HUES64 (cell line): Measurements from ENCODE around the gene MLLT1. TPM values are rescaled to one million over a fixed set of nuclear protein-coding genes. Genes with fewer than 3 reads are reported as not detected.
"Not testable (repeated sequence)": the region's sequence is repeated elsewhere in the genome, so short reads cannot be mapped to it uniquely, and the experiment has no call there.

Experiments used
- H3K27ac ChIP-seq: 2 replicates; pipeline ENCODE4 v1.7.0; 2013; ENCODE audit warnings: low read depth, low read length, inconsistent platforms
- H3K27me3 ChIP-seq: 2 replicates; pipeline ENCODE4 v1.6.1; 2013; ENCODE audit warnings: mild to moderate bottlenecking, low read length; ENCODE audit not compliant: insufficient read depth
- H3K36me3 ChIP-seq: 2 replicates; pipeline ENCODE4 v1.6.1; 2013; ENCODE audit warnings: mild to moderate bottlenecking, low read length; ENCODE audit not compliant: insufficient read depth
- H3K4me1 ChIP-seq: 2 replicates; pipeline ENCODE4 v1.6.1; 2013; ENCODE audit warnings: mild to moderate bottlenecking, low read length, moderate library complexity; ENCODE audit not compliant: insufficient read depth
- H3K4me3 ChIP-seq: 2 replicates; pipeline ENCODE4 v1.5.1; 2013; ENCODE audit warnings: mild to moderate bottlenecking, low read length, moderate library complexity
- H3K9ac ChIP-seq: 2 replicates; pipeline ENCODE4 v1.6.1; 2013; ENCODE audit warnings: mild to moderate bottlenecking, low read depth, low read length
- H3K9me3 ChIP-seq: 2 replicates; pipeline ENCODE4 v1.6.1; 2013; ENCODE audit warnings: low read depth, low read length; ENCODE audit not compliant: insufficient read depth
- WGBS: fragments of 150-250, 120-280 bp; methylation state at CpG from one replicate; pipeline ENCODE4 v1.1.7; 2013; ENCODE audit warnings: missing lambda C conversion rate; 5-methylcytosine and 5-hydroxymethylcytosine counted together
- polyA plus RNA-seq, 2 experiments: library from polyadenylated mRNA; stranded (reverse); fragments of 50-300 nt; gene quantifications; one replicate each; pipeline ENCODE4 v1.2.3, GENCODE V29; 2013

MLLT1 gene
- 26.7 TPM for polyA plus RNA-seq (2013, experiment 1 of 2)
- 30.2 TPM for polyA plus RNA-seq (2013, experiment 2 of 2)

DNA sequence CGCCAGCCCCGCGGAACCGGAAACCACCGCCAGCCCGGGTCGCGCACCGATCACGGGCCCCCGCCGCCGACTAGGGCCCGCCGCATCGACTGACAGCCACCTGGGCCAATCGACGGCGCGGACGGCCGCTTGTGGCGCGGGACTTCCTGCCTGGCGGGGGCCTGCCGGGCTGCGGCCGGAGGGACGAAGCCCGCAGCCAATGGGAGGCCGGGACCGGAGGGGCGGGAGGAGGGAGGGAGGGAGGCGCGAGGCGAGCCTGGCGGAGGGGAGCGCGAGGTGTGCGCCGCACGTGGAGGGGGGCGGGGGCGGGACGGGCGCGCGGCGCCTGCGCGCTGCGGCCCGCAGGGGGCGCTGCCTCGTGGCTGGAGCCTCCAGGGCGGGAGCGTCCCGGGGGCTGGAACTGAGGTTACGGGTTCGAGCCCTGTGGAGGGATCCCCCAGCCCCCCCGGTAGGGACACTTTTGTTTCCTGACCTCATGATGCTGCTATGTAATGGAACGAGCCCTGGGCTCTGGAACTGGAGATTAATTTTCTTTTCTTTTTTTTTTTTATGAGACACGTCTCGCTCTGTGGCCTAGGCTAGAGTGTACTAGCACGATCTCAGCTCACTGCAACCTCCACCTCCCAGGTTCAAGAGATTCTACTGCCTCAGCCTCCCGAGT, at the start of gene MLLT1:
MLLT1 (minus strand) TSS at position 45 of the 661 bp plus-strand sequence. CDS start 191 bp downstream, outside the sequence.
- Histone ChIP-seq H3K27ac (peak within 1 kb of the TSS; percentile 18; the same call in 1 of the 2 replicates), H3K36me3 (peaks cover 9% of the 10 kb centered on the region), H3K4me3 (peak within 1 kb of the TSS; percentile 89), H3K9me3 (0 out of 2 replicates have a peak, but pooled peaks cover 2% of the 10 kb centered on the region), H3K4me1 (peaks cover 18% of the 10 kb centered on the region), H3K9ac (peak within 1 kb of the TSS; percentile 78), H3K27me3 (no peaks in the 10 kb centered on the region)
- 7% methylated on average over 66 of the region's 66 CpGs for WGBS

DNA sequence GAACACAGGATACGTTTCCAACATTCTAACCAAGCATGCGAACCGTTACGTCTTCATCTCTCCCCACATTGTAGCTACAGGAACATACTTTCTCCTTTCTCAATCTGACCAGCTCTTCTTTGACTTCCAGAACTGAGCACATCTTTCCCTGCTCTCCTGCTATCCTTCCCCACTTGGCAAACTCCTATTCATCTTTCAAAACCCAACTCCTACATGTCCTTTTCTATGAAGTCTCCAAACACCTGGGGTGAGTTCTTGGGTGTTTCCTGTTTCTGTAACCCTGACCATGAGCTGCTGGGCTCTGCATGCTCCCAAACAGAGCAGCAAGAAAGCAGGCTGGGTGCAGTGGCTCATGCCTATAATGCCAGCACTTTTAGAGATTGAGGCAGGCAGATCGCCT, 47.0 kb upstream of the MLLT1 start:
- Histone ChIP-seq H3K36me3 (no peaks in the 10 kb centered on the region), H3K4me3 (no peak overlapping the region), H3K4me1 (no peaks in the 10 kb centered on the region), H3K9ac (no peak overlapping the region), H3K27ac (no peak overlapping the region), H3K9me3 (no peaks in the 10 kb centered on the region), H3K27me3 (no peaks in the 10 kb centered on the region)
- WGBS: 84% methylated on average over 5 of the region's 5 CpGs

DNA sequence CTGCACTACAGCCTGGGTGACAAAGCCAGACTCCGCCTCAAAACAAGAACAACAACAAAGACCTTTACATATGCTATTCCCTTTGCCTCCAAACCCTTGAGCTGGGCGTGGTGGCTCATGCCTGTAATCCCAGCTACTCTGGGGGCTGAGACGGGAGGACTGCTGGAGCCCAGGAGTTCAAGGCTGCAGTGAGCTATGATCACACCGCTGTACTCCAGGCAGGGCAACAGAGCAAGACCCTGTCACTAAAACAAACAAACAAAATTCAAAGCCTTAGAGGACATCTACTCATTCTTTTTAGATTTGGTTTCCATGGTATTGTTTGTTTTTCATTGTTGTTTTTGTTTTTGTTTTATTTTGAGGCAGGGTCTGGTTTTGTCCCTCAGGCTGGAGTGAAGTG, 45.8 kb upstream of the MLLT1 start:
- no peak overlapping the region for H3K27ac ChIP-seq
- H3K9ac ChIP-seq: no peak overlapping the region
- H3K9me3 ChIP-seq: no peaks in the 10 kb centered on the region
- H3K27me3 ChIP-seq: no peaks in the 10 kb centered on the region
- H3K4me3 ChIP-seq: no peak overlapping the region
- H3K36me3 ChIP-seq: no peaks in the 10 kb centered on the region
- WGBS: 75% methylated on average over 4 of the region's 4 CpGs
- no peaks in the 10 kb centered on the region for H3K4me1 ChIP-seq

GRCh38 chr19:6324757-6325156, 45.0 kb upstream of the MLLT1 start:
- WGBS: 78% methylated on average over 4 of the region's 4 CpGs
- H3K27me3 ChIP-seq: no peaks in the 10 kb centered on the region
- no peak overlapping the region for H3K27ac ChIP-seq
- no peak overlapping the region for H3K4me3 ChIP-seq
- no peaks in the 10 kb centered on the region for H3K4me1 ChIP-seq
- H3K9me3 ChIP-seq: no peaks in the 10 kb centered on the region
- H3K9ac ChIP-seq: no peak overlapping the region
- H3K36me3 ChIP-seq: no peaks in the 10 kb centered on the region

GRCh38 chr19:6322284-6322683, 42.5 kb upstream of the MLLT1 start:
- WGBS: 63% methylated on average over 3 of the region's 3 CpGs
- H3K27me3 ChIP-seq: no peaks in the 10 kb centered on the region
- no peaks in the 10 kb centered on the region for H3K9me3 ChIP-seq
- H3K9ac ChIP-seq: no peak overlapping the region
- H3K4me3 ChIP-seq: no peak overlapping the region
- no peaks in the 10 kb centered on the region for H3K36me3 ChIP-seq
- no peak overlapping the region for H3K27ac ChIP-seq
- no peaks in the 10 kb centered on the region for H3K4me1 ChIP-seq

- Histone ChIP-seq H3K9me3 (no peaks in the 10 kb centered on the region), H3K27ac (no peak overlapping the region), H3K4me3 (no peak overlapping the region), H3K9ac (no peak overlapping the region), H3K36me3 (no peaks in the 10 kb centered on the region), H3K27me3 (no peaks in the 10 kb centered on the region), H3K4me1 (no peaks in the 10 kb centered on the region)
- WGBS: 56% methylated on average over 4 of the region's 4 CpGs
Observed at GRCh38 chr19:6319376-6319775, 39.6 kb upstream of the MLLT1 start.

DNA sequence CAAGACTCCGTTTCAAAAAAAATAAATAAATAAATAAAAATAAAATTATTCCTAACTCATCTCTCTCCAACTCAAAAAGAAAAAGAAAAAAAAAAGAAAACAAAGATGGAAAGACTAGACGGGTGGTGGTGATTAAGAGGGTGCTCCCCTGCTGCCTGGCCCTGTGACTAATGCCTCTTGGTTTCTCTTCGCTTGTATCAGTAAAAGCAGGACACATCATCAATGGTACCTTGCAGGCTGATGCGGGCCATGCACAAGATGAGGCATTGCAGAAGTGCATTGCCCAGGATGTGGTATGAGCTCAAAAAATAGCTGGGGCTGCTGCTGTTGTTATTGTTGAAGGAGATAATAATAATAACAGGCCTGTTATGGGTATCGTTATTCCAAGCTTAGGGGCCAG, 39.0 kb upstream of the MLLT1 start:
- no peaks in the 10 kb centered on the region for H3K27me3 ChIP-seq
- no peak overlapping the region for H3K27ac ChIP-seq
- no peaks in the 10 kb centered on the region for H3K4me1 ChIP-seq
- H3K9me3 ChIP-seq: 0 out of 2 replicates have a peak, but pooled peaks cover under 1% of the 10 kb centered on the region
- H3K4me3 ChIP-seq: no peak overlapping the region
- no peaks in the 10 kb centered on the region for H3K36me3 ChIP-seq
- H3K9ac ChIP-seq: no peak overlapping the region
- 77% methylated on average over 4 of the region's 5 CpGs for WGBS

DNA sequence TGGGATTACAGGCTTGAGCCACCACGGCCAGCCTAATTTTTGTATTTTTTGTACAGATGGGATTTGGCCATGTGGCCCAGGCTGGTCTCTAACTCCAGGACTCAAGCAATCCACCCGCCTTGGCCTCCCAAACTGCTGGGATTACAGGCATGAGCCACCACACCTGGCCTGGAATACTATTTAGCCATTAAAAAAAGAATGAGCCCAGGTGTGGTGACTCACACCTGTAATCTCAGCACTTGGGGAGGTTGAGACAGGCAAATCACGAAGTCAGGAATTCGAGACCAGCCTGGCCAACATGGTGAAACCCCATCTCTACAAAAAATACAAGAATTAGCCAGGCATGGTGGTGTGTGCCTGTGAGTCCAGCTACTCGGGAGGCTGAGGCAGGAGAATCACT, 35.9 kb upstream of the MLLT1 start:
- H3K9me3 ChIP-seq, H3K9ac ChIP-seq, H3K36me3 ChIP-seq, H3K4me1 ChIP-seq, H3K27ac ChIP-seq, H3K4me3 ChIP-seq, H3K27me3 ChIP-seq: not testable (repeated sequence)
- 79% methylated on average over 5 of the region's 5 CpGs for WGBS

DNA sequence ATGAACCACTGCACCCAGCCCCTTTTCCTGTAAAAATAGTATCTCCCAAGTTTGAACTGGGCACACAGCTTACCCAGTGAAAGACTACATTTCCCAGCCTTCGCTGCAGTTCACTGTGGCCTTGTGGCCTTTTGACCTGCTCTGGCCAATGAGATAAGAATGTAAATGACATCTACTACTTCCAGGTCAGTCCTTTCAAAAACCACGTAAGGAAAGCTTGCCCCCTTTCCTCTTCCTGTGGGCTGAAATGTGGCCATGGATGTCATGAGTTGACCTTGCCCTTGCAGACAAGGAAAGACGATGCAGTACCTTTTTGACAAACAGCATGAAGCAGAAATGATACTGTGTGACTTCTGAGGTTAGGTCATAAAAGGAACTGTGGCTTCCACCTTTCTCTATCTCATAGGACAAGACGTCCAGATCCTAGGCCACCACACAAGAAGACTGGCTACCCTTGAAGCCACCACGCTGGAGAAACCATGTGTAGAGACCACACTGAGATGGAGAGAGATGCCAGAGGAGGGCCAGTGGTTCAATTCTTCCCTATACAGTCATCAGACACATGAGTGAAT, 33.7 kb upstream of the MLLT1 start:
- H3K9ac ChIP-seq: no peak overlapping the region
- H3K27ac ChIP-seq: no peak overlapping the region
- no peaks in the 10 kb centered on the region for H3K27me3 ChIP-seq
- H3K4me3 ChIP-seq: no peak overlapping the region
- 74% methylated on average over 5 of the region's 5 CpGs for WGBS
- no peaks in the 10 kb centered on the region for H3K4me1 ChIP-seq
- 0 out of 2 replicates have a peak, but pooled peaks cover 6% of the 10 kb centered on the region for H3K9me3 ChIP-seq
- no peaks in the 10 kb centered on the region for H3K36me3 ChIP-seq

GRCh38 chr19:6312018-6312417, 32.2 kb upstream of the MLLT1 start:
- Histone ChIP-seq H3K4me3 (no peak overlapping the region), H3K4me1 (no peaks in the 10 kb centered on the region), H3K27ac (no peak overlapping the region), H3K36me3 (no peaks in the 10 kb centered on the region), H3K9me3 (0 out of 2 replicates have a peak, but pooled peaks cover 6% of the 10 kb centered on the region), H3K27me3 (no peaks in the 10 kb centered on the region), H3K9ac (no peak overlapping the region)
- 62% methylated on average over 9 of the region's 9 CpGs for WGBS

DNA sequence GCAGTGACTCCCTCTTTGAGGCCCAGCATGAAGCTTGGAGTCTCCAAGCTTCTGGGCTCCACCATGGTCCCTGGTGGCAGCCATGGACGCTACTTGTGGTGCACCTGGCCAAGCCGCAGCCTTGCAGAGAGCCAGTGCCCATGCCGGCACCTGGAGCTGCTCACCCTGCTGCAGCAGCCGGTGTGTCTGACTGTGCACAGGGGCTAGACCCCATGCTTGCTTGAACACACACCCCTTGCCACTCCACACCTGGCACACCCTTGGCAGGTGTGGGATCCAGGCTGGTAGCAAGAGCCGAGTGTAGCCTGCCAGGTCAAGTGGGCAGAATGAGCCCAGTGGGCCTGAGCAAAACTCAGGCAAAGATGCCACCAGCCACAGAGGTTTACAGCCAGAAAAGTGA, 18.6 kb upstream of the MLLT1 start:
- no peak overlapping the region for H3K4me3 ChIP-seq
- no peaks in the 10 kb centered on the region for H3K4me1 ChIP-seq
- no peaks in the 10 kb centered on the region for H3K27me3 ChIP-seq
- H3K27ac ChIP-seq: no peak overlapping the region
- H3K9me3 ChIP-seq: peaks cover 38% of the 10 kb centered on the region
- H3K9ac ChIP-seq: no peak overlapping the region
- no peaks in the 10 kb centered on the region for H3K36me3 ChIP-seq
- whole genome bisulfite sequencing: 83% methylated on average over 5 of the region's 5 CpGs
